ENCODE data around the gene SNRNP70. TPM values are rescaled to one million over a fixed set of nuclear protein-coding genes. Genes with fewer than 3 reads are reported as not detected.

Gene SNRNP70
- total and polyA plus RNA-seq, 2 of the 13 experiments (the other 11 are each of a cell fraction or from before 2014, with no cell fraction given) = 150 to 210 TPM

DNA sequence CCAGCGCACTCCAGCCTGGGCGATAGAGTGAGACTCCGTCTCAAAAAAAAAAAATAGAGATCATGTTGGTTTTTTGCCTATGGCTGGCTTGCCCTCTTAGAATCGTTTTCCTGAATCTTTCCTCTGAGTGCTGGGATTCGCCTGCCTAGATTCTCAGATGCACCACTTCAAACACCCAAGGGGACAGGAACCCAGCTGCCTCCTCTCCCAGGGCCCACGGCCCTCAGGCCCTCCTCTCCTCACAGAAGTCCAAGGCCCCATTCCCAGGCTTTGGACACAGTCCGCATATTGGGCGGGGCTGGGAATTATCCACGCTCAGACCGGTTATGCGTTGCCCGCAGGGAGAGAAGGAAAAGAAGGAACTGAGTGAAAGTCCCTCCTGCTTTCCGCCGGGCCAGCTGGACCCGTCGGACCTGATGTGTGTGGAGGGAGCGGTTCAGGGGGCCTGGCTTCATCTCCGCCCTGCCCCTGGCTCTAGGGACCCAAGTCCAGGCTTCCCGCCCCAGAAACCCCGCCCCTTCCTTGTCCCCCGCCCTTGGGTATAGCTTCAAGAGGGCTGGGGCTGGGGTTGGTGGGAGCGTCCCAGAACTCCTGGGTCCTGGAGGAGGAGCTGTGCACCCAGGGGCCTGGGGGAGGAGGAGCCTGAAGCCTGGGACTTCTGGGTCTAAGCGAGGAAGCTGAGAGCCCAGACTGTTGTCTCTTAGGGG, 39.9 kb downstream of the SNRNP70 start (continued):
- TF ChIP-seq ZNF331 (CRISPR knock-in tag; IDR thresholded peaks at IDR 0.05) (0 out of 2 replicates have a peak, but pooled peaks have one; percentile 43), SAP130 (CRISPR knock-in tag; IDR thresholded peaks at IDR 0.05; ENCODE audit: low read depth) (peak; percentile 84), ZNF441 (CRISPR knock-in tag; IDR thresholded peaks at IDR 0.05; ENCODE audit: borderline replicate concordance) (peak; percentile 95; the same call in 1 of the 2 replicates), KDM2A (CRISPR knock-in tag; IDR thresholded peaks at IDR 0.05; ENCODE audit: borderline replicate concordance, low read depth) (0 out of 2 replicates have a peak, but pooled peaks have one; percentile 36), GATAD2A (CRISPR knock-in tag; IDR thresholded peaks at IDR 0.05) (0 out of 2 replicates have a peak, but pooled peaks have one; percentile 23), ZNF749 (CRISPR knock-in tag; IDR thresholded peaks at IDR 0.05; ENCODE audit: borderline replicate concordance) (peak; percentile 29; the same call in 1 of the 2 replicates), ZNF317 (CRISPR knock-in tag; IDR thresholded peaks at IDR 0.05) (0 out of 2 replicates have a peak, but pooled peaks have one; percentile 37), ZNF230 (CRISPR knock-in tag; IDR thresholded peaks at IDR 0.05) (0 out of 2 replicates have a peak, but pooled peaks have one; percentile 59), U2AF2 (IDR thresholded peaks at IDR 0.05; ENCODE audit: low read depth, low read length) (0 out of 2 replicates have a peak, but pooled peaks have one; percentile 21), SNAI1 (CRISPR knock-in tag; IDR thresholded peaks at IDR 0.05; ENCODE audit: borderline replicate concordance) (0 out of 2 replicates have a peak, but pooled peaks have one; percentile 62), ZNF607 (CRISPR knock-in tag; IDR thresholded peaks at IDR 0.05; ENCODE audit: borderline replicate concordance) (peak; percentile 81; the same call in 1 of the 2 replicates), MAZ (IDR thresholded peaks at IDR 0.05; ENCODE audit: borderline replicate concordance, low read depth, low read length) (no peak), MAZ (CRISPR knock-in tag; IDR thresholded peaks at IDR 0.05; ENCODE audit: low read depth) (0 out of 2 replicates have a peak, but pooled peaks have one; percentile 24), ZSCAN21 (CRISPR knock-in tag; IDR thresholded peaks at IDR 0.05; ENCODE audit: borderline replicate concordance) (peak; percentile 53; the same call in 1 of the 2 replicates), ZBTB7B (CRISPR knock-in tag; IDR thresholded peaks at IDR 0.05) (peak; percentile 54; the same call in 1 of the 2 replicates)
- TF ChIP-seq, protein P1, sequence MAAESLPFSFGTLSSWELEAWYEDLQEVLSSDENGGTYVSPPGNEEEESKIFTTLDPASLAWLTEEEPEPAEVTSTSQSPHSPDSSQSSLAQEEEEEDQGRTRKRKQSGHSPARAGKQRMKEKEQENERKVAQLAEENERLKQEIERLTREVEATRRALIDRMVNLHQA (CRISPR knock-in tag; IDR thresholded peaks at IDR 0.05) = no peak
- TF ChIP-seq, protein P2, sequence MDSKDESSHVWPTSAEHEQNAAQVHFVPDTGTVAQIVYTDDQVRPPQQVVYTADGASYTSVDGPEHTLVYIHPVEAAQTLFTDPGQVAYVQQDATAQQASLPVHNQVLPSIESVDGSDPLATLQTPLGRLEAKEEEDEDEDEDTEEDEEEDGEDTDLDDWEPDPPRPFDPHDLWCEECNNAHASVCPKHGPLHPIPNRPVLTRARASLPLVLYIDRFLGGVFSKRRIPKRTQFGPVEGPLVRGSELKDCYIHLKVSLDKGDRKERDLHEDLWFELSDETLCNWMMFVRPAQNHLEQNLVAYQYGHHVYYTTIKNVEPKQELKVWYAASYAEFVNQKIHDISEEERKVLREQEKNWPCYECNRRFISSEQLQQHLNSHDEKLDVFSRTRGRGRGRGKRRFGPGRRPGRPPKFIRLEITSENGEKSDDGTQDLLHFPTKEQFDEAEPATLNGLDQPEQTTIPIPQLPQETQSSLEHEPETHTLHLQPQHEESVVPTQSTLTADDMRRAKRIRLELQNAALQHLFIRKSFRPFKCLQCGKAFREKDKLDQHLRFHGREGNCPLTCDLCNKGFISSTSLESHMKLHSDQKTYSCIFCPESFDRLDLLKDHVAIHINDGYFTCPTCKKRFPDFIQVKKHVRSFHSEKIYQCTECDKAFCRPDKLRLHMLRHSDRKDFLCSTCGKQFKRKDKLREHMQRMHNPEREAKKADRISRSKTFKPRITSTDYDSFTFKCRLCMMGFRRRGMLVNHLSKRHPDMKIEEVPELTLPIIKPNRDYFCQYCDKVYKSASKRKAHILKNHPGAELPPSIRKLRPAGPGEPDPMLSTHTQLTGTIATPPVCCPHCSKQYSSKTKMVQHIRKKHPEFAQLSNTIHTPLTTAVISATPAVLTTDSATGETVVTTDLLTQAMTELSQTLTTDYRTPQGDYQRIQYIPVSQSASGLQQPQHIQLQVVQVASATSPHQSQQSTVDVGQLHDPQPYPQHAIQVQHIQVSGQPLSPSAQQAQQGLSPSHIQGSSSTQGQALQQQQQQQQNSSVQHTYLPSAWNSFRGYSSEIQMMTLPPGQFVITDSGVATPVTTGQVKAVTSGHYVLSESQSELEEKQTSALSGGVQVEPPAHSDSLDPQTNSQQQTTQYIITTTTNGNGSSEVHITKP (CRISPR knock-in tag; IDR thresholded peaks at IDR 0.05; ENCODE audit: low read depth) = peak; percentile 76; the same call in 1 of the 2 replicates
- TF ChIP-seq, protein P3, sequence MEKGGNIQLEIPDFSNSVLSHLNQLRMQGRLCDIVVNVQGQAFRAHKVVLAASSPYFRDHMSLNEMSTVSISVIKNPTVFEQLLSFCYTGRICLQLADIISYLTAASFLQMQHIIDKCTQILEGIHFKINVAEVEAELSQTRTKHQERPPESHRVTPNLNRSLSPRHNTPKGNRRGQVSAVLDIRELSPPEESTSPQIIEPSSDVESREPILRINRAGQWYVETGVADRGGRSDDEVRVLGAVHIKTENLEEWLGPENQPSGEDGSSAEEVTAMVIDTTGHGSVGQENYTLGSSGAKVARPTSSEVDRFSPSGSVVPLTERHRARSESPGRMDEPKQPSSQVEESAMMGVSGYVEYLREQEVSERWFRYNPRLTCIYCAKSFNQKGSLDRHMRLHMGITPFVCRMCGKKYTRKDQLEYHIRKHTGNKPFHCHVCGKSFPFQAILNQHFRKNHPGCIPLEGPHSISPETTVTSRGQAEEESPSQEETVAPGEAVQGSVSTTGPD (CRISPR knock-in tag; IDR thresholded peaks at IDR 0.05) = 0 out of 2 replicates have a peak, but pooled peaks have one; percentile 11
- TF ChIP-seq, protein P4, sequence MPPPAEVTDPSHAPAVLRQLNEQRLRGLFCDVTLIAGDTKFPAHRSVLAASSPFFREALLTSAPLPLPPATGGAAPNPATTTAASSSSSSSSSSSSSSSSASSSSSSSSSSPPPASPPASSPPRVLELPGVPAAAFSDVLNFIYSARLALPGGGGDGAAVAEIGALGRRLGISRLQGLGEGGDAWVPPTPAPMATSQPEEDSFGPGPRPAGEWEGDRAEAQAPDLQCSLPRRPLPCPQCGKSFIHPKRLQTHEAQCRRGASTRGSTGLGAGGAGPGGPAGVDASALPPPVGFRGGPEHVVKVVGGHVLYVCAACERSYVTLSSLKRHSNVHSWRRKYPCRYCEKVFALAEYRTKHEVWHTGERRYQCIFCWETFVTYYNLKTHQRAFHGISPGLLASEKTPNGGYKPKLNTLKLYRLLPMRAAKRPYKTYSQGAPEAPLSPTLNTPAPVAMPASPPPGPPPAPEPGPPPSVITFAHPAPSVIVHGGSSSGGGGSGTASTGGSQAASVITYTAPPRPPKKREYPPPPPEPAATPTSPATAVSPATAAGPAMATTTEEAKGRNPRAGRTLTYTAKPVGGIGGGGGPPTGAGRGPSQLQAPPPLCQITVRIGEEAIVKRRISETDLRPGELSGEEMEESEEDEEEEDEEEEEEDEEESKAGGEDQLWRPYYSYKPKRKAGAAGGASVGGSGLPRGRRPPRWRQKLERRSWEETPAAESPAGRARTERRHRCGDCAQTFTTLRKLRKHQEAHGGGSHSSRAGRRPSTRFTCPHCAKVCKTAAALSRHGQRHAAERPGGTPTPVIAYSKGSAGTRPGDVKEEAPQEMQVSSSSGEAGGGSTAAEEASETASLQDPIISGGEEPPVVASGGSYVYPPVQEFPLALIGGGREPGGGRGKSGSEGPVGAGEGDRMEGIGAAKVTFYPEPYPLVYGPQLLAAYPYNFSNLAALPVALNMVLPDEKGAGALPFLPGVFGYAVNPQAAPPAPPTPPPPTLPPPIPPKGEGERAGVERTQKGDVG (CRISPR knock-in tag; IDR thresholded peaks at IDR 0.05; ENCODE audit: borderline replicate concordance) = no peak
